ENCODE data around the gene ANO6. TPM values are rescaled to one million over a fixed set of nuclear protein-coding genes. Genes with fewer than 3 reads are reported as not detected.

Gene ANO6
- total RNA-seq, 5 donors from 2014 or later (not counting 1 experiment from before 2014, with no cell fraction given) = 17.9 to 22.5 (median 20.3) TPM

DNA sequence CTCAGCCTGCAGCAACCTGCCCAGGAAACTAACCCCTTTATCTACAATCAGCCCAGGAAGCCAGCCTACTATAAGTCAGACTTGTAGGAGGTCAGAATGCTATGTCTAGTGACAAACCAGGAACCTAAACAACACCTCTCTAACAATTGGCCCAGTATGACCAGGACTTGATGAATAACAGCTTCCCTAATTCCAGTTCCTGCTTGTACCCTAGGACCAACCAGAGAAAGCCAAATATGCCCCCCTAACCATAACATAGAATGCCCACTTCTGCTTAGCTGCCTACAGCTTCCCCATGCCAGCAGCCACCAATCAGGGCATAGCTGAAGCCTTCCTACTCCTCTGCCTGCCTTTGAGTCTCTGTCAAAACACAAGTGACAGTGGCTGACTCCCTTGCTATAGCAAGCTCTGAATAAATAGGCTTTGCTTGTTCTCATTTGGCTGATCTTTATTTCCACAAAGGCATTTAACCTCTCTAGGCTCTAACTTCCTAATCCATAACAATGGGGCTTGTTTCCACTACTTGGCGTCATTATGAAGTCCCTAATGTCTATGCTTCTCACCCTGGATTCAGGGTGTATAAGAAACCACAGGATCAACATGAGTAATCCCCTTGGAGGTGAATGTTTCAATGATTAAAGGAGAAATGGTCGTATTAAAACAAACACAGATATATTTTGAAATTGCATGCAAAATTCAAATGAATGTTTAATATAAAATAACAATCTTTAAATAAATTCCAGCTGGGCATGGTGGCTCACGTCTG lies 220.2 kb downstream of the ANO6 start:
- Mint-ChIP-seq H3K27ac (no peak overlapping the region), H3K4me1 (no peaks in the 10 kb centered on the region), H3K9me3 (peaks cover 0 to 2% (median 1%) of the 10 kb centered on the region in 3 donors), H3K36me3 (peaks cover 18% of the 10 kb centered on the region), H3K4me3 (no peak overlapping the region), H3K27me3 (no peaks in the 10 kb centered on the region)
- H3K27ac ChIP-seq (ENCODE audit: low read length) = no peak overlapping the region
- ChIA-PET CTCF (no interaction called here), POLR2A (no interaction called here)
- no peak overlapping the region for H3K4me3 ChIP-seq (ENCODE audit: control insufficient read depth in 1 of 2, extremely low read depth in 1 of 2, low read length in 1 of 2)
- H3K9me3 ChIP-seq = no peaks in the 10 kb centered on the region
- H3K27me3 ChIP-seq (replicated peaks in 1 of 2; ENCODE audit: control insufficient read depth in 2 of 2, extremely low read depth in 1 of 2, insufficient read depth in 2 of 2, low read length in 1 of 2) = peaks cover 0 to 3% of the 10 kb centered on the region in 2 experiments
- no peaks in the 10 kb centered on the region for H3K4me1 ChIP-seq (ENCODE audit: control insufficient read depth in 1 of 2, extremely low read depth in 1 of 2, insufficient read depth in 2 of 2, low read length in 2 of 2)
- DNase-seq (no peak), ATAC-seq (replicated peaks in 1 of 4) (no peak)
- H3K36me3 ChIP-seq (ENCODE audit: control insufficient read depth in 2 of 2, extremely low read depth in 1 of 2, insufficient read depth in 1 of 2, low read length in 1 of 2) = no peaks in the 10 kb centered on the region
- no CpG with 5 or more reads among the region's 3 CpGs for WGBS (ENCODE audit: insufficient coverage)

GRCh38 chr12:45439039-45439438 lies 223.1 kb downstream of the ANO6 start:
- H3K27me3 Mint-ChIP-seq = no peaks in the 10 kb centered on the region

DNA sequence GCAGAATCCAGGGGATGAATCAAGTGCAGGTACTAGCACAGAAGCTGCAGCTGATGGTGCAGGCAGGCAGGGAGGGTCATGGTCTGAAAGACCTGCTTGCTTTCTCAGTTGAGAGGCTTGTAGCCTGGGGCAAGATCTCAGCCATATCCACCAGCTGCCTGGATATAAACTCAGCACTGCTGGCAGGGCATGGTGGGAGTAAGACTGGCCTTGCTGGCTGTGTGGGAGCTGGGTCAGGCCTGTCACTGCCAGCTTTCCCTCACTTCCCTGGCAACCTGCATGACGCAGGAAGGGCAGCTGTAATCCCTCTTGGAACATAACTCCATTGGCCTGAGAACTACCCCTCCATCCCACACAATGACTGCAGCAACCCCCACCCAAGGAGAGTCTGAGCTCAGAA lies 230.1 kb downstream of the ANO6 start:
- ChIA-PET POLR2A (no interaction called here), CTCF (no interaction called here)
- Mint-ChIP-seq H3K27ac (no peak overlapping the region), H3K36me3 (peaks cover 3% of the 10 kb centered on the region), H3K4me3 (no peak overlapping the region), H3K9me3 (peaks cover 12 to 40% (median 32%) of the 10 kb centered on the region in 3 donors), H3K27me3 (peaks cover 0 to 3% of the 10 kb centered on the region in 2 donors), H3K4me1 (no peaks in the 10 kb centered on the region)
- Histone ChIP-seq H3K27me3 (replicated peaks in 1 of 2; ENCODE audit: control insufficient read depth in 2 of 2, extremely low read depth in 1 of 2, insufficient read depth in 2 of 2, low read length in 1 of 2) (peaks cover 0 to 5% of the 10 kb centered on the region in 2 experiments), H3K27ac (ENCODE audit: low read length) (no peak overlapping the region), H3K9me3 (no peaks in the 10 kb centered on the region), H3K4me3 (ENCODE audit: control insufficient read depth in 1 of 2, extremely low read depth in 1 of 2, low read length in 1 of 2) (no peak overlapping the region), H3K36me3 (ENCODE audit: control insufficient read depth in 2 of 2, extremely low read depth in 1 of 2, insufficient read depth in 1 of 2, low read length in 1 of 2) (no peaks in the 10 kb centered on the region), H3K4me1 (ENCODE audit: control insufficient read depth in 1 of 2, extremely low read depth in 1 of 2, insufficient read depth in 2 of 2, low read length in 2 of 2) (no peaks in the 10 kb centered on the region)
- ATAC-seq (replicated peaks in 1 of 4) (no peak), DNase-seq (no peak)
- WGBS (ENCODE audit: insufficient coverage) = 91% methylated on average over 1 of the region's 1 CpG

More at GRCh38 chr12:45439039-45439438, 223.1 kb downstream of the ANO6 start:
- 95% methylated on average over 2 of the region's 4 CpGs for WGBS (ENCODE audit: insufficient coverage)
- peaks cover 0 to 3% of the 10 kb centered on the region in 2 experiments for H3K27me3 ChIP-seq (replicated peaks in 1 of 2; ENCODE audit: control insufficient read depth in 2 of 2, extremely low read depth in 1 of 2, insufficient read depth in 2 of 2, low read length in 1 of 2)
- H3K36me3 ChIP-seq (ENCODE audit: control insufficient read depth in 2 of 2, extremely low read depth in 1 of 2, insufficient read depth in 1 of 2, low read length in 1 of 2) = no peaks in the 10 kb centered on the region
- no peaks in the 10 kb centered on the region for H3K4me1 ChIP-seq (ENCODE audit: control insufficient read depth in 1 of 2, extremely low read depth in 1 of 2, insufficient read depth in 2 of 2, low read length in 2 of 2)
- H3K4me3 ChIP-seq (ENCODE audit: control insufficient read depth in 1 of 2, extremely low read depth in 1 of 2, low read length in 1 of 2) = no peak overlapping the region
- no peak for ATAC-seq (replicated peaks in 1 of 4)
- no peaks in the 10 kb centered on the region for H3K36me3 Mint-ChIP-seq
- no peaks in the 10 kb centered on the region for H3K9me3 ChIP-seq
- no peak overlapping the region for H3K4me3 Mint-ChIP-seq
- no peak for DNase-seq
- no peaks in the 10 kb centered on the region for H3K4me1 Mint-ChIP-seq
- peaks cover 0 to 16% (median 16%) of the 10 kb centered on the region in 3 donors for H3K9me3 Mint-ChIP-seq
- ChIA-PET POLR2A (interaction anchor here in 1 of 2 donors (0.7 kb wide), 1 partner anchor 32 kb away, joined by 11 read pairs; no protein-coding TSS in a partner anchor), CTCF (no interaction called here)
- H3K27ac Mint-ChIP-seq = no peak overlapping the region
- H3K27ac ChIP-seq (ENCODE audit: low read length) = no peak overlapping the region

DNA sequence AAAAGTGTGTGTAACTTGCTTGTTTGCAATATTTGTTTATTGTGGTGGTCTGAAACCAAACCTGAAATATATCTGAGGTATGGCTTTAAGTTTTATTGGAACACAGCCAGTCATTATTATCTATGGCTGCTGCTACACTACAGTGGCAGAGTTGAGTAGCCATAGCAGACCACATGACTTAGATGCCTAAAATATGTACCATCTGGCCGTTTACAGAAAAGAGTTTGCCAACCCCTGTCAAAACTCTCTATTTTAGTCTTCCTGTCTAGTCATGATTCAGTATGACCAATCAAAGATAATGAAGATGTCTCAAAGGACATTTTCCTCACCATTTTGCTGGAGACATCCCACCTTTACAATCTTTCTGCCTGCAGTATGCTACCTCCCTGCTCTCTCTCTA lies 242.3 kb downstream of the ANO6 start:
- Histone ChIP-seq H3K4me3 (ENCODE audit: control insufficient read depth in 1 of 2, extremely low read depth in 1 of 2, low read length in 1 of 2) (no peak overlapping the region), H3K36me3 (ENCODE audit: control insufficient read depth in 2 of 2, extremely low read depth in 1 of 2, insufficient read depth in 1 of 2, low read length in 1 of 2) (no peaks in the 10 kb centered on the region), H3K9me3 (no peaks in the 10 kb centered on the region), H3K27me3 (replicated peaks in 1 of 2; ENCODE audit: control insufficient read depth in 2 of 2, extremely low read depth in 1 of 2, insufficient read depth in 2 of 2, low read length in 1 of 2) (no peaks in the 10 kb centered on the region), H3K27ac (ENCODE audit: low read length) (no peak overlapping the region), H3K4me1 (ENCODE audit: control insufficient read depth in 1 of 2, extremely low read depth in 1 of 2, insufficient read depth in 2 of 2, low read length in 2 of 2) (no peaks in the 10 kb centered on the region)
- Mint-ChIP-seq H3K36me3 (no peaks in the 10 kb centered on the region), H3K4me3 (no peak overlapping the region), H3K9me3 (no peaks in the 10 kb centered on the region), H3K4me1 (no peaks in the 10 kb centered on the region), H3K27me3 (peaks cover 5 to 12% of the 10 kb centered on the region in 2 donors), H3K27ac (no peak overlapping the region)
- ChIA-PET CTCF (no interaction called here), POLR2A (no interaction called here)
- no peak for ATAC-seq (replicated peaks in 1 of 4)
- no CpG with 5 or more reads among the region's 1 CpG for WGBS (ENCODE audit: insufficient coverage)
- no peak for DNase-seq

- Mint-ChIP-seq H3K9me3 (no peaks in the 10 kb centered on the region), H3K27me3 (peaks cover 7 to 12% of the 10 kb centered on the region in 2 donors), H3K27ac (no peak overlapping the region), H3K4me1 (no peaks in the 10 kb centered on the region), H3K36me3 (no peaks in the 10 kb centered on the region), H3K4me3 (no peak overlapping the region)
- ChIA-PET CTCF (no interaction called here), POLR2A (no interaction called here)
- Histone ChIP-seq H3K27me3 (replicated peaks in 1 of 2; ENCODE audit: control insufficient read depth in 2 of 2, extremely low read depth in 1 of 2, insufficient read depth in 2 of 2, low read length in 1 of 2) (no peaks in the 10 kb centered on the region), H3K9me3 (no peaks in the 10 kb centered on the region), H3K27ac (ENCODE audit: low read length) (no peak overlapping the region), H3K36me3 (ENCODE audit: control insufficient read depth in 2 of 2, extremely low read depth in 1 of 2, insufficient read depth in 1 of 2, low read length in 1 of 2) (no peaks in the 10 kb centered on the region), H3K4me3 (ENCODE audit: control insufficient read depth in 1 of 2, extremely low read depth in 1 of 2, low read length in 1 of 2) (no peak overlapping the region), H3K4me1 (ENCODE audit: control insufficient read depth in 1 of 2, extremely low read depth in 1 of 2, insufficient read depth in 2 of 2, low read length in 2 of 2) (no peaks in the 10 kb centered on the region)
- WGBS (ENCODE audit: insufficient coverage) = no CpG with 5 or more reads among the region's 4 CpGs
- DNase-seq (no peak), ATAC-seq (replicated peaks in 1 of 4) (no peak)
These were observed 243.2 kb downstream of the ANO6 start for GRCh38 chr12:45458854-45459807.

DNA sequence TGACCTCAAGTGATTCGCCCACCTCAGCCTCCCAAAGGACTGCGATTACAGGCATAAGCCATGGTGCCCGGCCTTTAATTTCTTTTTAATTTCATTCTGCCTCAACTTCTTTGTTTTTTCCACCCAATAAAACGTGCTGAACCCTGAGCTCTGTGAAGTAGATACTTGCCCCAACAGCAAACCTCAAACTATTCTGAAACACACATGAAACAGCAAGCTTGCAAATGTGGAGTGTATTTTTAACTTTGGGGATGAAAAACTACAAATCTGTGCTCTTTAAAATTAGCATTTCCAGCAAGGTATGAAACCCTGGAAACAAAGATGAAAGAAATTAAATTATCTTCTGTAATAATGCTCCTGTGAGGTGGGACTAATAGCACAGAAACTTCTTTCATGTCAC lies 246.6 kb downstream of the ANO6 start:
- no peak overlapping the region for H3K27ac Mint-ChIP-seq
- no peaks in the 10 kb centered on the region for H3K27me3 ChIP-seq (replicated peaks in 1 of 2; ENCODE audit: control insufficient read depth in 2 of 2, extremely low read depth in 1 of 2, insufficient read depth in 2 of 2, low read length in 1 of 2)
- no peaks in the 10 kb centered on the region for H3K4me1 Mint-ChIP-seq
- H3K4me3 ChIP-seq (ENCODE audit: control insufficient read depth in 1 of 2, extremely low read depth in 1 of 2, low read length in 1 of 2) = no peak overlapping the region
- H3K36me3 ChIP-seq (ENCODE audit: control insufficient read depth in 2 of 2, extremely low read depth in 1 of 2, insufficient read depth in 1 of 2, low read length in 1 of 2) = no peaks in the 10 kb centered on the region
- no peaks in the 10 kb centered on the region for H3K4me1 ChIP-seq (ENCODE audit: control insufficient read depth in 1 of 2, extremely low read depth in 1 of 2, insufficient read depth in 2 of 2, low read length in 2 of 2)
- no peak overlapping the region for H3K4me3 Mint-ChIP-seq
- peaks cover 10 to 19% of the 10 kb centered on the region in 2 donors for H3K27me3 Mint-ChIP-seq
- DNase-seq = no peak
- no CpG with 5 or more reads among the region's 4 CpGs for WGBS (ENCODE audit: insufficient coverage)
- no peaks in the 10 kb centered on the region for H3K9me3 ChIP-seq
- no peak for ATAC-seq (replicated peaks in 1 of 4)
- no peaks in the 10 kb centered on the region for H3K36me3 Mint-ChIP-seq
- no peak overlapping the region for H3K27ac ChIP-seq (ENCODE audit: low read length)
- ChIA-PET POLR2A (no interaction called here), CTCF (no interaction called here)
- H3K9me3 Mint-ChIP-seq = no peaks in the 10 kb centered on the region
